GM18858 (cell line): ENCODE results near the gene KRAS.
A peak's percentile ranks its signal among the peaks of the same experiment; 100 is the strongest.
"Not testable (repeated sequence)": the region's sequence is repeated elsewhere in the genome, so short reads cannot be mapped to it uniquely, and the experiment has no call there.

Source experiments
- ATAC-seq: cut with Tn5 transposase; IDR thresholded peaks from one replicate; pipeline ENCODE4 v1.9.1; 2021; ENCODE audit not compliant: unreplicated experiment

Gene KRAS

DNA sequence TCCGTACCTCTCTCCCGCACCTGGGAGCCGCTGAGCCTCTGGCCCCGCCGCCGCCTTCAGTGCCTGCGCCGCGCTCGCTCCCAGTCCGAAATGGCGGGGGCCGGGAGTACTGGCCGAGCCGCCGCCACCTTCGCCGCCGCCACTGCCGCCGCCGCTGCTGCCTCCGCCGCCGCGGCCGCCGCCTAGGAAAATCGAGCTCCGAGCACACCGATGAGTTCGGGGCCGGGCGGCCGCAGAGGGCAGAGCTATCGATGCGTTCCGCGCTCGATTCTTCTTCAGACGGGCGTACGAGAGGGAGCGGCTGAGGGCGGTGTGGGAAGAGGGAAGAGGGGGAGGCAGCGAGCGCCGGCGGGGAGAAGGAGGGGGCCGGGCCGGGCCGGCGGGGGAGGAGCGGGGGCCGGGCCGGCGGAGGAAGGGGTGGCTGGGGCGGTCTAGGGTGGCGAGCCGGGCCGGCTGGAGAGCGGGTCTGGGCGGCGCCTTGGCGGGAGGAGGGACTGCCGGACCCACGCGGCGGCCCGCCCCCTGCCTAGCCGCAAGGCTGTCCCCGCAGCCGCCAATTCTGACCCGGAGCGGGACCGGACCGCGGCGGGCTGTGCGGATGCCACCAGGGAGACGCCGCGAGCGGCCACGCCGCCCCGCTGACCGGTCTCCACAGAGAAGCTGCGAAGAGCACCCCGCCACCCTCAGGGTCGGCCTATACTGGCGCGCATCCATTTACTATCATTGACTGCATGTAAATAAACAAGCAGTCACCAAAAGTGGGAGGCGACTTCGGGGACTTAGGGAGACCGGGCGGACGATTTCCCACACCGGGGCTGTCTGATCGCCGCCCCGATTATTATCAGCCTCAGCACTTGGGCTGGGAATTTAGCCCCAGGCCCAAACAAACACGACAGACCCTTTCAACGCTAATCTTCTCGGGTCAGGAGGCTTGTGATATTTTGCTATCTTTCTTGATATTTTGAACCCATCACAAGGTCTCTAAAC is at the start of gene KRAS:
Gene KRAS, minus strand, starts transcription at position 186 of the 987 bp plus-strand sequence.
- peak; percentile 54 for ATAC-seq

DNA sequence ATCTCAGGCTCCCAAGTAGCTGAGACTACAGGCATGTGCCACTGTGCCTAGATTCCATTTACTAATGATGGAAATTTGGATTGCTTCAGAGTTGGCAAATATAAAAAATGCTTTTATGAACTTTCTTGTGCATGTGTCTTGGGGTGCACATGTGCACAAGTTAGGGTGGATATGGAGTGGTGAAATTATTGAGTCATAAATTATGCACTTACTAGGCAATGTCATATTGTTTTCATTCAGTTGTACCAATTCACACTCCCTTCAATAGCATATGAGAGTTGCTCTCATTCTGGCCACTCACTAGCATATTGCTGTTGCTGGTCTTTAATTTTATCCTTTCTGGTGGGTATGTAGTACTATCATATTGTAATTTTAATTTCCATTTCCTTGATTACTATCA is 45.7 kb upstream of the KRAS start:
- ATAC-seq: no peak

DNA sequence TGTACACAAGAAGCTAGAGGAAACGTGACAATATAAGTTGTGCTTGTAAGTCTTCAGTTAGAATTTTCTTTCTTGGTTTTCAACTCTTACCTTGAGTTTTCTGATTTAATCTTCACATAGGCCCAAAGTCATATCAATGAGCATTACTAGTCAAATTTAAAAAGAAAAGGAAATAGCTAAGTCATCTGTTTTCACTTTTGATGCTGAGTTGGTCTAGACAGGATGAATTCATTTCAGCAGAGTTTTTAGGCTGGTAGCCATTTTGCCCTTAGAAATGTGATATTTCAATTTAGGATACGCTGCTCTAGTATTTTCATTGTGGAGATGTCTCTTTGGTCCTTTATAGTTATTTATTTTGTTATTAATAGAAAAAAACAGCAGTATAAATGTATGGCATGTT is 44.6 kb upstream of the KRAS start:
- ATAC-seq: no peak

DNA sequence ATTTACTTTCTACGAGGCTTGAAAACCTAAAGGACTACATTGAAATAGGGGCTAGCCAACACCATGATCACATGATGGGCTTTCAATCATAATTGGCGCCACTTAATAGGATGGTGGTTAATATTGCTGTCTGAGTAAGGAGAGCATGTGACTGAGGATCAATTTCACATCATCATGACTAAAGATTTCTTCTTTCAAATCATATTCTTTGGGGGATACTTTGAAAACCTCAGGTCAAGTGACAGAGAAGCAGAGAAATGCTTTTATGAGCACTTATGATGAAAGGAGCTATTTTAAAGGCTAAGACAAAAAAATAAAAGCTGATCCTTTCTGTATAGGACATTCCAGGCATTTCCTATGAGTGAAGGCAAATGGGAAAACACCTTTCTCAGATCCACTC is 42.9 kb upstream of the KRAS start:
- ATAC-seq: no peak

GRCh38 chr12:25292810-25293221 is 42.1 kb upstream of the KRAS start:
- ATAC-seq: not testable (repeated sequence)

- ATAC-seq: no peak
Observed at GRCh38 chr12:25287610-25288009, 36.9 kb upstream of the KRAS start.

- no peak for ATAC-seq
Observed at GRCh38 chr12:25286837-25287236, 36.1 kb upstream of the KRAS start.

- ATAC-seq: no peak
Observed at GRCh38 chr12:25284024-25284423, 33.3 kb upstream of the KRAS start.

DNA sequence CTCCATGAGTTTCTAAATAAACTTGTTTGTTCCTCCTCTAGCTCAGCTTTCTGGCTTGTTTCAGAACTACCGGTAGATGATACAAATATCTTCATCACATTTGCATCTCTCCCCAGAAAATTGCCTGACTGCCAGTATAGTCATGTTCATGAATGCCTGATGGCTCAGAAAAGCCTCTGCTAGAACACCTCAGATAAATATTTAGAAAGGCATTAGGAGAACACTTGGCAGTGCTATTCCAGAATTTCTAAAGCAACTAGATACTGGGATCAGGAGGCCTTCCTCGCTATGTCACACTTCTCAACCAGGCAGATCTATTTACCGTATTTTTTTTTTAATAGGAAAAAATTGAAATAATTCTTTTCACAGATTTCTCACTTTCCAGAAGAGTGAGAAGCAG is 32.3 kb upstream of the KRAS start:
- no peak for ATAC-seq

DNA sequence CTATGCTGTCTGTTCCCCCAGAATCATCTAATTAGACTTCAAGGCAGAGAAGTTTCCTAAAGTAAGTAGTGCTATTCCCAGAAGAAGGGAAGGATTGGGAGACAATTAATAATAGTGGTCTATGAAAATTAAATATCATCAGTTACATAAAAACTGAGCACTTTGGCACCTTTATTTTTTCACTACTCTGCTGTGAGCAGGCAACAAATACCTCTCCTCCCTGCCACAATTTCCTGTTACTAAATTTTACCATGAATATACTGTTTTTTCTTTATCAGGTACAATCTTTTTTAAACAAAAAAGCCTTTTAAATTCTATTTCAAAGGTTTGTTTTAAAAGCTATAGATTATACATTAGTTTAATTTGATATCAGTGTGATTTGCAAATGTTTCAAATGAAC is 29.4 kb upstream of the KRAS start:
- no peak for ATAC-seq

GRCh38 chr12:25278269-25278668 is 27.5 kb upstream of the KRAS start:
- ATAC-seq: no peak

GRCh38 chr12:25276199-25276937 is 25.6 kb upstream of the KRAS start:
- ATAC-seq: no peak

DNA sequence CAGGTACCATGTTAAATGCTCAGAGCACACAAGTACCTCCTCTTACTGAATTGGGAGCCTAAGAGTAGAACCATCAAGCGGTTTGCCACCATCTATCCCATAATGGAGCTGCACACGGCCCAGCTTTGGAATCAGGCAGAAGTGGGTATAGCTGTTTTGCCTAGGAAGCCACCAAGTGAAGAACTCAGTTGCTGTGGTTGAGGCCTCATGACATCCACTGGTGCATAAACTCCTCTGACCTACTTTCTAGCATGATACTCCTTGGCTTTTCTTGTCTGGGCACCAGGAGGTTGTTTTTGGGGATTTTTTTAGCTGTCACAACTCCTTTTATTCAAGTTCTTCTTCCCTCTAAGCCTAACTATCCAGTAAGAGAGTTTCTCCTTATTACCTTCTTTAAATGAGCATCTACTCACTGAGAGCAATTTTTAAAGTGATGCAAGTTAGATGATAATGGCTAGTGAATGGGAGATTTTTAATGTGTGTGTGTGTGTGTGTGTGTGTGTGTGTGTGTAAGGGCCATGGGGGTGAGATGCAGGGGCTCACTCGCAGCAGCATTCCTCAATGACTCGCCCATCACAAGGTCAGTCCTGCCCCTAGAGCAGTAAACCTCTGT is 20.9 kb upstream of the KRAS start:
- no peak for ATAC-seq

DNA sequence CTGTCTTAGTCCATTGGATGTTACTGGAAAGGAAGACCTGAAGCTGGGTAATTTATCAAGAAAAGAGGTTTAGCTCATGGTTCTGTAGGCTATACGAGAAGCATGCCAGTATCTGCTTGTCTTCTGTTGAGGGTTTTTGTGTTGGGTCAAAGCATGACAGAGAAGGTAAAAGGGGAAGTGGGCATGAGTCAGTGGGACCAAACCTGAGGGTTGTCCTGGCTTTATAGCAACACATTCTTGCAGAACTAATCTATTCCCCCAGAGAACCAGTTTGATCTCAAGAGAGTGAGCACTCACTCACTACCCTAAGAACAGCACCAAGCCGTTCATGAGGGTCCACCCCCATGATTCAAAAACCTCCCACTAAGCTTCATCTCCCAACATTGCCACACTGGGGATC is 19.0 kb upstream of the KRAS start:
- peak; percentile 91 for ATAC-seq

DNA sequence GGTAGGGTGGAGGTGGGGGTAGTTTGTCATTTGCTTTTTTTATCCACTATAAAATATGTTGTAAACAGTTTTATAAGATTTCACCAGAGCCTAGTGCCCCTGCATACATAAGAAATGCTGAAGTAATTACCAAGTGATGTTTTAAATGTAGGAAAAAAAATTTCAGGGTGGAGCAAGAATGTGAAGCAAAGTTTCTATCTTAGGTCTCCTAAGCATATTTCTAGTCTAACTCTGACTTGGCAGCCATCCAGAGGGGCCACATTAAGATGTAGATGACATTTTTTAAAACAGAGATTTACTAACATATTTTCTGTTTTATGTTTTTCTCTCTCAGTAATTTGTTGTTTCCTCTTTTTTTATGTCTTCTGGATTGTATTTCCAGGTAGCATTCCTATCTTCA is 15.8 kb upstream of the KRAS start:
- no peak for ATAC-seq

GRCh38 chr12:25264862-25265261 is 14.1 kb upstream of the KRAS start:
- no peak for ATAC-seq

GRCh38 chr12:25264114-25264513 is 13.4 kb upstream of the KRAS start:
- no peak for ATAC-seq

DNA sequence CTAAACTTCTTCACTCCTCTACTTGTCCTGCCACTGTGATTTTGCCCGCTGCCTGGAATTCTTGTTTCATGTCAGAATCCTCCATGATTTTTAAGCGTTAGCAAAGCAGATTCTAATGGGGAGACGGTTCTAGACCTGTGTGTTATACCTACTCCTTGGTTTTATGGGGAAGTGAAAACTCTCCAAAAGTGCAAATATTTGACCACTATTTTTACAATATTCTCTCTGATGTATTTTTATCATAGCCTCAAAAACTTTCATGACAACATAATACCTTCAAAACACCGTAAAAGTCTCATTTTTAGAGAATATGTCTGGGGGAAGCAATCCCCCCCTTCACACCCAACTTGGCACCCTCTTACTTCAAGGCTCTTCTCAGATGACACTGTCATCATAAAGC is 12.9 kb upstream of the KRAS start:
- no peak for ATAC-seq

- ATAC-seq: no peak
Observed at GRCh38 chr12:25262389-25263074, 11.8 kb upstream of the KRAS start.

GRCh38 chr12:25257590-25258324 is 7.0 kb upstream of the KRAS start:
- no peak for ATAC-seq
